SK-N-SH (cell line): ENCODE measurements around the gene MLEC. TPM values are rescaled to one million over a fixed set of nuclear protein-coding genes. Genes with fewer than 3 reads are reported as not detected.

Experiments
- CTCF ChIA-PET: fragments of 300-600, 350-600 bp; formaldehyde crosslinking; extraction: SDS; loops from one replicate; lab custom pipeline; 2021; lab: Yijun Ruan, JAX
- POLR2A ChIA-PET: fragments of 350-600 bp; sonication (Branson Sonifier 250); formaldehyde crosslinking; extraction: SDS; loops from one replicate; lab custom pipeline; 2020; ENCODE audit warnings: antibody characterized with exemption, inconsistent platforms; lab: Yijun Ruan, JAX
- DNase-seq: peaks from one replicate; pipeline ENCODE4 v3.0.0; 2012
- H2AFZ ChIP-seq: fragments of 200-600 bp; sonication (generic); 2 replicates; pipeline ENCODE4 v1.8.1; 2016; ENCODE audit warnings: antibody characterized with exemption, mild to moderate bottlenecking, low read depth
- H3F3A ChIP-seq: fragments of 200-600 bp; sonication (generic); replicated peaks from 2 replicates; pipeline ENCODE3; 2016; ENCODE audit warnings: antibody characterized with exemption, mild to moderate bottlenecking; ENCODE audit not compliant: insufficient read depth
- H3K27ac ChIP-seq, 2 experiments: fragments of 200-500 bp in 1 of 2; fragments of 200-600 bp in 1 of 2; sonication (Bioruptor generic) in 1 of 2; sonication (generic), shearing (Covaris generic) in 1 of 2; 2 replicates each; pipeline versions ENCODE4 v1.5.1 to v1.6.1; 2014 to 2016; ENCODE audit warnings: low read depth in 2 of 2, inconsistent platforms in 1 of 2, low read length in 1 of 2, mild to moderate bottlenecking in 1 of 2, mixed read lengths in 1 of 2
- H3K27me3 ChIP-seq: fragments of 200-600 bp; sonication (generic), shearing (Covaris generic); 2 replicates; pipeline ENCODE4 v1.6.1; 2016; ENCODE audit warnings: mixed run types; ENCODE audit not compliant: insufficient read depth
- H3K36me3 ChIP-seq, 2 experiments: fragments of 200-500 bp in 1 of 2; fragments of 200-600 bp in 1 of 2; sonication (Bioruptor generic) in 1 of 2; sonication (generic) in 1 of 2; replicated peaks in 1 of 2; 2 replicates each; pipeline versions ENCODE3 to v1.5.1; 2014 to 2016; ENCODE audit warnings: low read length in 1 of 2, mild to moderate bottlenecking in 1 of 2; ENCODE audit not compliant: insufficient read depth in 2 of 2, control insufficient read depth in 1 of 2
- H3K4me1 ChIP-seq, 2 experiments: fragments of 200-500 bp in 1 of 2; fragments of 200-600 bp in 1 of 2; sonication (Bioruptor generic) in 1 of 2; sonication (generic), shearing (Covaris generic) in 1 of 2; 2 replicates each; pipeline versions ENCODE4 v1.5.1 to v1.6.1; 2014 to 2016; ENCODE audit warnings: low read depth in 1 of 2, low read length in 1 of 2, mixed run types in 1 of 2; ENCODE audit not compliant: insufficient read depth in 2 of 2, control insufficient read depth in 1 of 2
- H3K4me2 ChIP-seq: fragments of 200-600 bp; sonication (generic), shearing (Covaris generic); 2 replicates; pipeline ENCODE4 v1.6.1; 2017; ENCODE audit warnings: mixed run types
- H3K4me3 ChIP-seq, 2 experiments: fragments of 200-500 bp in 1 of 2; fragments of 200-600 bp in 1 of 2; sonication (Bioruptor generic) in 1 of 2; sonication (generic), shearing (Covaris generic) in 1 of 2; 2 replicates each; pipeline versions ENCODE4 v1.5.1 to v1.8.1; 2014 to 2016; ENCODE audit warnings: low read depth in 2 of 2, inconsistent platforms in 1 of 2, low read length in 1 of 2, mild to moderate bottlenecking in 1 of 2, mixed read lengths in 1 of 2, moderate library complexity in 1 of 2
- H3K79me2 ChIP-seq: fragments of 200-600 bp; sonication (generic); 2 replicates; pipeline ENCODE4 v1.8.1; 2017; ENCODE audit warnings: mild to moderate bottlenecking; ENCODE audit not compliant: insufficient read depth
- H3K9ac ChIP-seq: fragments of 200-600 bp; sonication (generic); 2 replicates; pipeline ENCODE4 v1.6.1; 2017; ENCODE audit warnings: mixed run types
- H3K9me2 ChIP-seq: fragments of 200-600 bp; sonication (generic); 2 replicates; pipeline ENCODE4 v1.6.1; 2017; ENCODE audit warnings: mixed run types
- H3K9me3 ChIP-seq: fragments of 200-600 bp; sonication (generic); 2 replicates; pipeline ENCODE4 v1.6.1; 2017; ENCODE audit warnings: mixed run types, mild to moderate bottlenecking, moderate library complexity
- H4K20me1 ChIP-seq: fragments of 200-600 bp; sonication (generic); 2 replicates; pipeline ENCODE4 v1.6.1; 2017; ENCODE audit warnings: mild to moderate bottlenecking, mixed run types; ENCODE audit not compliant: insufficient read depth
- FOXM1 ChIP-seq: IDR thresholded peaks from 2 replicates; pipeline ENCODE4 v1.4.0; 2012; ENCODE audit warnings: low read depth, mild to moderate bottlenecking
- MEF2A ChIP-seq: IDR thresholded peaks from 2 replicates; pipeline ENCODE4 v1.4.0; 2012; ENCODE audit warnings: low read depth, borderline replicate concordance
- MXI1 ChIP-seq: IDR thresholded peaks from 2 replicates; pipeline ENCODE4 v1.6.1; 2012; ENCODE audit warnings: mild to moderate bottlenecking, low read depth, low read length, improper control_type of control experiment
- RAD21 ChIP-seq: IDR thresholded peaks from 2 replicates; pipeline ENCODE4 v1.6.1; 2012; ENCODE audit warnings: mild to moderate bottlenecking, low read length
- RCOR1 ChIP-seq: fragments of 150-350 bp; IDR thresholded peaks from 2 replicates; pipeline ENCODE4 v1.6.1; 2017; ENCODE audit warnings: antibody characterized with exemption, low read length
- RXRA ChIP-seq: IDR thresholded peaks from 2 replicates; pipeline ENCODE4 v1.4.0; 2012; ENCODE audit warnings: low read depth, mild to moderate bottlenecking, borderline replicate concordance
- SIN3A ChIP-seq: IDR thresholded peaks from 2 replicates; pipeline ENCODE4 v1.6.1; 2012; ENCODE audit warnings: low read depth, mild to moderate bottlenecking, low read length, moderate library complexity, borderline replicate concordance
- TAF1 ChIP-seq: IDR thresholded peaks from 2 replicates; pipeline ENCODE4 v1.6.1; 2012; ENCODE audit warnings: low read depth, mild to moderate bottlenecking, low read length, moderate library complexity, borderline replicate concordance
- USF2 ChIP-seq: fragments of 150-350 bp; IDR thresholded peaks from 2 replicates; pipeline ENCODE4 v1.6.1; 2017; ENCODE audit warnings: antibody characterized with exemption, low read length, low read depth, borderline replicate concordance
- YY1 ChIP-seq: IDR thresholded peaks from 2 replicates; pipeline ENCODE4 v1.4.0; 2012; ENCODE audit warnings: low read depth, mild to moderate bottlenecking
- WGBS: methylation state at CpG from one replicate; pipeline ENCODE4 v1.1.6; 2017; ENCODE audit warnings: low lambda C conversion rate; 5-methylcytosine and 5-hydroxymethylcytosine counted together
- polyA plus RNA-seq, 3 experiments: library from polyadenylated mRNA; depleted of rRNA; stranded (reverse); fragments of >200 nt; gene quantifications; 2 replicates each; pipeline ENCODE4 v1.2.3, GENCODE V29; 2012

MLEC gene
- polyA plus RNA-seq, 1 of the 3 experiments (the other 2 are of a cell fraction) = 23.4 TPM

- Histone ChIP-seq H3K79me2 (peaks cover 37% of the 10 kb centered on the region), H3K9me2 (no peaks in the 10 kb centered on the region)
- DNase-seq = peak; percentile 21
- 0 out of 2 replicates have a peak, but pooled peaks have one; percentile 36 for TF ChIP-seq MXI1
- no peak for TF ChIP-seq MEF2A
- TF ChIP-seq, all 33 proteins: peak for 1
- peaks cover 15% of the 10 kb centered on the region for H3F3A ChIP-seq
- peak overlapping the region; percentile 78 to 90 for H3K4me3 ChIP-seq
- H3K4me2 ChIP-seq = peak overlapping the region; percentile 82
- H3K27ac ChIP-seq = peak overlapping the region; percentile 63 to 79; a peak in 2 of 4 replicates
- POLR2A ChIA-PET = interaction anchor here (0.6 to 2.1 kb wide), 4 partner anchors 10 to 332 kb away, joined by 3 to 8 read pairs (median 6); no protein-coding TSS in a partner anchor
- no peaks in the 10 kb centered on the region for H4K20me1 ChIP-seq
- H2AFZ ChIP-seq = peak overlapping the region; percentile 17; the same call in 1 of the 2 replicates
- peaks cover 14 to 35% of the 10 kb centered on the region in 2 experiments for H3K36me3 ChIP-seq
- no peaks in the 10 kb centered on the region for H3K27me3 ChIP-seq
- H3K9me3 ChIP-seq = no peaks in the 10 kb centered on the region
- H3K4me1 ChIP-seq = peaks cover 0 to 29% of the 10 kb centered on the region in 2 experiments; a peak in 2 of 4 replicates
- H3K9ac ChIP-seq = peak overlapping the region; percentile 84
- CTCF ChIA-PET = interaction anchor here (0.8 to 5.3 kb wide), 9 partner anchors 9 to 261 kb away, joined by 3 to 67 read pairs (median 4); partner anchors contain the start of genes ACADS, MLEC and POP5
- 37% methylated on average over 6 of the region's 6 CpGs for WGBS
Observed at GRCh38 chr12:120711411-120711810, 24.5 kb downstream of the MLEC start.

- ChIA-PET POLR2A (no interaction called here), CTCF (interaction anchor here (1.2 to 5.3 kb wide), 6 partner anchors 10 to 259 kb away, joined by 3 to 67 read pairs (median 6); partner anchors contain the start of genes MLEC and POP5)
- Histone ChIP-seq H3K27me3 (no peaks in the 10 kb centered on the region), H3K9ac (no peak overlapping the region), H3K79me2 (peaks cover 37% of the 10 kb centered on the region), H2AFZ (no peak overlapping the region), H3K4me3 (no peak overlapping the region; a peak in 1 of 4 replicates), H3F3A (peaks cover 15% of the 10 kb centered on the region), H3K27ac (no peak overlapping the region), H3K4me1 (peaks cover 0 to 29% of the 10 kb centered on the region in 2 experiments; a peak in 2 of 4 replicates), H4K20me1 (no peaks in the 10 kb centered on the region), H3K36me3 (peaks cover 22 to 42% of the 10 kb centered on the region in 2 experiments), H3K9me2 (no peaks in the 10 kb centered on the region), H3K4me2 (no peak overlapping the region), H3K9me3 (no peaks in the 10 kb centered on the region)
- no peak for TF ChIP-seq USF2
- no peak for TF ChIP-seq MEF2A
- TF ChIP-seq RXRA = no peak
- no peak for TF ChIP-seq TAF1
- no peak for TF ChIP-seq RCOR1
- no peak for TF ChIP-seq SIN3A
- no peak for TF ChIP-seq RAD21
- TF ChIP-seq YY1 = no peak
- no peak for TF ChIP-seq FOXM1
- 96% methylated on average over 6 of the region's 6 CpGs for WGBS
- DNase-seq = no peak
Observed at GRCh38 chr12:120712610-120713009, 25.7 kb downstream of the MLEC start.
